ENCODE results near the gene MSH6. TPM values are rescaled to one million over a fixed set of nuclear protein-coding genes. Genes with fewer than 3 reads are reported as not detected.

The MSH6 gene
- total and polyA plus RNA-seq, 12 donors = 9.6 to 119 (median 55.0) TPM

GRCh38 chr2:47798631-47799030, 15.7 kb downstream of the MSH6 start:
- TF ChIP-seq POLR2A (IDR thresholded peaks at IDR 0.05) = no peak
- Histone ChIP-seq H3K27ac (no peak overlapping the region), H3K4me1 (replicated peaks in 1 of 2) (no peaks in the 10 kb centered on the region), H3K27me3 (no peaks in the 10 kb centered on the region), H3K4me3 (no peak overlapping the region), H3K9me3 (replicated peaks in 1 of 3) (no peaks in the 10 kb centered on the region), H3K36me3 (replicated peaks in 1 of 2) (peaks cover 0 to 58% of the 10 kb centered on the region in 2 donors)
- DNase-seq = no peak
- intact Hi-C loops (cut with DNase I) = no loop called here
- 72 to 85% (median 77%) methylated on average over 6 of the region's 6 CpGs for WGBS, 4 donors

DNA sequence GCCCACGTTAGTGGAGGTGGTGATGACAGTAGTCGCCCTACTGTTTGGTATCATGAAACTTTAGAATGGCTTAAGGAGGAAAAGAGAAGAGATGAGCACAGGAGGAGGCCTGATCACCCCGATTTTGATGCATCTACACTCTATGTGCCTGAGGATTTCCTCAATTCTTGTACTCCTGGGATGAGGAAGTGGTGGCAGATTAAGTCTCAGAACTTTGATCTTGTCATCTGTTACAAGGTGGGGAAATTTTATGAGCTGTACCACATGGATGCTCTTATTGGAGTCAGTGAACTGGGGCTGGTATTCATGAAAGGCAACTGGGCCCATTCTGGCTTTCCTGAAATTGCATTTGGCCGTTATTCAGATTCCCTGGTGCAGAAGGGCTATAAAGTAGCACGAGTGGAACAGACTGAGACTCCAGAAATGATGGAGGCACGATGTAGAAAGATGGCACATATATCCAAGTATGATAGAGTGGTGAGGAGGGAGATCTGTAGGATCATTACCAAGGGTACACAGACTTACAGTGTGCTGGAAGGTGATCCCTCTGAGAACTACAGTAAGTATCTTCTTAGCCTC, 16.2 kb downstream of the MSH6 start:
- no peaks in the 10 kb centered on the region for H3K9me3 ChIP-seq (replicated peaks in 1 of 3)
- H3K27ac ChIP-seq = no peak overlapping the region
- intact Hi-C loops (cut with DNase I) = no loop called here
- WGBS, 4 donors = 93 to 96% (median 94%) methylated on average over 6 of the region's 6 CpGs
- TF ChIP-seq POLR2A (IDR thresholded peaks at IDR 0.05) (no peak), CTCF (IDR thresholded peaks at IDR 0.05) (no peak)
- H3K4me3 ChIP-seq = no peak overlapping the region
- H3K4me1 ChIP-seq (replicated peaks in 1 of 2) = no peaks in the 10 kb centered on the region
- H3K27me3 ChIP-seq = no peaks in the 10 kb centered on the region
- peaks cover 0 to 63% of the 10 kb centered on the region in 2 donors for H3K36me3 ChIP-seq (replicated peaks in 1 of 2)
- DNase-seq = no peak

DNA sequence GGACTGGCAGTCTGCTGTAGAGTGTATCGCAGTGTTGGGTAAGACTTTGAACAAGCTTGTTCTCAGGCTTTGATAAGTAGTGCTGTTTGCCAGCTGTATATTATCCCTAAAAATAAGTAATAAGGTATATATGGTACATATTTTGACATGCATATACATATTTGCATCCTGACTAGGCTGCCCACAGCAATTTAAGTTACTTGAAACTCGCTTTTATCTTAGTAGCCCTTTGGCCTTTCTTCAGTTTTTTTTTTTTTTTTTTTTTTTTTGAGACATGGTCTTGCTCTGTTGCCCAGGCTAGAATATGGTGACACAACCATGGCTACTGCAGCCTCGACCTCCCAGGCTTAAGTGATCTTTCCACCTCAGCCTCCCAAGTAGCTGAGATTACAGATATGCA, 18.2 kb downstream of the MSH6 start:
- TF ChIP-seq CTCF (IDR thresholded peaks at IDR 0.05) = no peak
- TF ChIP-seq POLR2A (IDR thresholded peaks at IDR 0.05) = no peak
- H3K27me3 ChIP-seq = no peaks in the 10 kb centered on the region
- H3K36me3 ChIP-seq (replicated peaks in 1 of 2) = peaks cover 0 to 68% of the 10 kb centered on the region in 2 donors
- no peaks in the 10 kb centered on the region for H3K9me3 ChIP-seq (replicated peaks in 1 of 3)
- no peak overlapping the region for H3K4me3 ChIP-seq
- intact Hi-C loops (cut with DNase I) = no loop called here
- no peak overlapping the region for H3K27ac ChIP-seq
- no peaks in the 10 kb centered on the region for H3K4me1 ChIP-seq (replicated peaks in 1 of 2)
- DNase-seq = no peak
- 79 to 94% (median 88%) methylated on average over 3 of the region's 3 CpGs for WGBS, 4 donors

GRCh38 chr2:47803363-47803762, 20.4 kb downstream of the MSH6 start:
- Histone ChIP-seq H3K27me3 (no peaks in the 10 kb centered on the region), H3K27ac (no peak overlapping the region), H3K9me3 (replicated peaks in 1 of 3) (no peaks in the 10 kb centered on the region), H3K36me3 (replicated peaks in 1 of 2) (peaks cover 0 to 66% of the 10 kb centered on the region in 2 donors), H3K4me1 (replicated peaks in 1 of 2) (peaks cover 0 to 6% of the 10 kb centered on the region in 2 donors), H3K4me3 (no peak overlapping the region)
- DNase-seq = no peak
- no peak for TF ChIP-seq CTCF (IDR thresholded peaks at IDR 0.05)
- no peak for TF ChIP-seq POLR2A (IDR thresholded peaks at IDR 0.05)
- WGBS, 4 donors = 96 to 98% (median 98%) methylated on average over 7 of the region's 7 CpGs
- intact Hi-C loops (cut with DNase I) = no loop called here

DNA sequence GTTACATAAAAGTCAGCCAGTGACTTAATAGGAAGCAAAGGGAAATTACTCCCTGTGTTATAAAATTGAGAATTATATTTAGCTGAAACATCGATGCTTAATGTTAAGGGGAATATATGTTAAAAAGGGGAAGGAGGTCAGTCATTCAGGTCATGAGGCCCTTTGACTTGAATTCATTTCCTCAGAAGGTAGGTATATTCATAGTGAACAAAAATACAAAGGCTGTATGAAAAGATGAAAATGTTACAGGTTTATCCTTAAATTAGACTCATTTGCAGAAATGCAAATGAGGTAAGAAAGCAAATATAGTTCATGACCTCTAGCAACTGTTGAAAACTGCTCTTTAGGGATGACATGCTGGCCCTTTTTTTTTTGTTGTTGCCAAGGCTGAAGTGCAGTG, 20.8 kb downstream of the MSH6 start:
- intact Hi-C loops (cut with DNase I) = no loop called here
- H3K9me3 ChIP-seq (replicated peaks in 1 of 3) = no peaks in the 10 kb centered on the region
- peaks cover 0 to 9% of the 10 kb centered on the region in 2 donors for H3K4me1 ChIP-seq (replicated peaks in 1 of 2)
- no peak overlapping the region for H3K4me3 ChIP-seq
- peaks cover 0 to 70% of the 10 kb centered on the region in 2 donors for H3K36me3 ChIP-seq (replicated peaks in 1 of 2)
- 77 to 89% (median 85%) methylated on average over 1 of the region's 1 CpG for WGBS, 4 donors
- DNase-seq = no peak
- no peak overlapping the region for H3K27ac ChIP-seq
- H3K27me3 ChIP-seq = no peaks in the 10 kb centered on the region
- TF ChIP-seq POLR2A (IDR thresholded peaks at IDR 0.05) = no peak
- TF ChIP-seq CTCF (IDR thresholded peaks at IDR 0.05) = no peak

Measured in adrenal gland (tissue), 12 donors.